Mucosa of stomach (tissue), 1 donor: ENCODE measurements around the gene TCEAL5.
"Not testable (repeated sequence)": the region's sequence is repeated elsewhere in the genome, so short reads cannot be mapped to it uniquely, and the experiment has no call there.

Experiments
- H3K27me3 ChIP-seq: one replicate; pipeline ENCODE4 v1.7.0; 2013; ENCODE audit warnings: mild to moderate bottlenecking, low read length; ENCODE audit not compliant: control insufficient read depth, insufficient read depth
- H3K36me3 ChIP-seq: one replicate; pipeline ENCODE4 v1.7.0; 2013; ENCODE audit warnings: low read length; ENCODE audit not compliant: control insufficient read depth, insufficient read depth
- H3K4me1 ChIP-seq: one replicate; pipeline ENCODE4 v1.7.0; 2013; ENCODE audit warnings: mild to moderate bottlenecking, low read length; ENCODE audit not compliant: control insufficient read depth, insufficient read depth
- H3K4me3 ChIP-seq: one replicate; pipeline ENCODE4 v1.7.0; 2013; ENCODE audit warnings: low read length
- H3K9ac ChIP-seq: one replicate; pipeline ENCODE4 v1.7.0; 2013; ENCODE audit warnings: mild to moderate bottlenecking, low read length, moderate library complexity
- H3K9me3 ChIP-seq: one replicate; pipeline ENCODE4 v1.7.0; 2013; ENCODE audit warnings: mild to moderate bottlenecking, low read length, moderate library complexity; ENCODE audit not compliant: control insufficient read depth
- donor health status: Pancreatic carcinoma.

Gene TCEAL5, protein sequence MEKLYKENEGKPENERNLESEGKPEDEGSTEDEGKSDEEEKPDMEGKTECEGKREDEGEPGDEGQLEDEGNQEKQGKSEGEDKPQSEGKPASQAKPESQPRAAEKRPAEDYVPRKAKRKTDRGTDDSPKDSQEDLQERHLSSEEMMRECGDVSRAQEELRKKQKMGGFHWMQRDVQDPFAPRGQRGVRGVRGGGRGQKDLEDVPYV

DNA sequence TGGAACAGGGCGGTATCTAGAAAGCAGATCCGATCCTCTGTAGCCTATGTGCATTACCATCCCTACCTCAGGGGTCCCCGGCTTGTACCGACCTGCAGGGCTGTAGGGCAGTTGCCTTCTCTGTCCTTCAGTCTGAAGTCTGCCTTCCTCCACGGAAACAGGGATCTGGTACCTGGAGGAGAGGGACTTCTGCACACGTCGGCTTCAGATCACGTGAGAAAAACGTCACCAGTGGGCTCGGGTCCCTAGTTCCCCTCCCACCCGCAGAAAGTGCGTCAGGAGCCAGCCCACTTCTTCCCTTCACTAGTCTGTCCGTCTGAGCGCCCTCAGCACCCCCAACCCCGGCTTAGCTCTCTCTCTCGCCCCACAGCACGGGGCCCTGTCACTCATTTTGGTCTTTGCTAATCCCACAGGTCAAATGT is at the start of gene TCEAL5:
Gene TCEAL5, minus strand, starts transcription at position 170 of the 422 bp plus-strand sequence. CDS start 2,187 bp downstream, outside the sequence.
- no peaks in the 10 kb centered on the region for H3K9me3 ChIP-seq
- H3K27me3 ChIP-seq: peaks cover 13% of the 10 kb centered on the region
- no peaks in the 10 kb centered on the region for H3K36me3 ChIP-seq
- H3K4me1 ChIP-seq: no peaks in the 10 kb centered on the region
- H3K4me3 ChIP-seq: no peak within 1 kb of the TSS
- H3K9ac ChIP-seq: no peak within 1 kb of the TSS

DNA sequence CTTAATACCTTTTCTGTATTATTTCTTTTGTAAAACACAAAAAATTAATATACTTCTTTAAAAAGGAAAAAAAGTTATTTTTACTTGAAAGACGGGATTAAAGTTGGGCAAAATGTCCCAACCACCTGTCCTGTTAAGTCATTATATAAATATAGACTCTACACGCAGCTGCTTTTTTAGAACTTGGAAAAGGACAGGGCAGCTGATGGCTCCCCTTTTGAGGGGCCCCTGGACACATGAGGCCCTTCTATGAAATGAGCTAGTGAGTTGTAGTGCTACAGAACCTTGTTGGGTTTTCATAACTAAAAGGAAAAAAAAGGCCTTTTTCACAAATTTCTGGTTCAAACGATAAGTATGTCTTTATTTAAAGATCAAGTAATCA is 34.8 kb upstream of the TCEAL5 start:
- no peaks in the 10 kb centered on the region for H3K4me1 ChIP-seq
- H3K9ac ChIP-seq: no peak overlapping the region

DNA sequence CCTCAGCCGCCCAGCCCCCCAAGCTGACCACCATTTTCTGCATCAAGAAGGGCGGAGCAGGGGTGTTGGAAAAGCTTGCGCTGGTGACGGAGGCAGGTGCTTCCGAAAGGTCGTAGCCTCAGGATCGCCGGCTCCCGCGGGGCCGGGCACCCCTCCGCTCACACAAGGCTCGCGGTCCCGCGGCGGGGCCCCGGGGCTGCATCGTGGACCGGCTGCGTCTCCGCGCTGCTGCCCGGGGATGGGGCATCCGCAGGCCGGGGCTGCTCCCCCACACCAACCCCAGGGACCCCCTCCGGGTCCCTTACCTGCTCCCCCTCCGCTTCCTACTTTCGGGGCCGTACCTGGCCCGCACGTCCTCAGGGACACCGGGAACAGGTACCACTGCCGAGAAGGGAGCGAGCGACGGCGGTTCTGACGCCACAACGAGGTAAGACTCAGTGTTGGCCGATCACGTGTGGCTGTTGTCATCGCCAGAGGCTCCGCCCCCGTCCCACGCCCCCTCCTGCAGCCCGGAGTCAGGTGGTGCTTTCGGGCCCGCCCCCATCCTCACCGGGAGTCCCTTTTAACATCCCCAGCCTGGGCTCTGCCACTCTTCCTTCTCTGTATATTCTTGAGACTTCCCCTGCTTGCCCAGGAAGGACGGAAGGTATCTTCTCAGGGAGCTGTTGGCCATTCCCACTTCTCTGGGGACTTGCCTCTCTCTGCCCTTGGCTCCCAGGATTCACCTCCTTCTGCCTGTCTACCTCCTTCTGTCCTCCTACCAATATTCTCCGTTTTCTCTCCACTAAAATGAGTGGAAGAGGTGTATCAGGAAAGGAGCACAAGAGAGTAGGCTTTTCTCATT is 34.2 kb upstream of the TCEAL5 start, which contains the start of gene BEX2:
Gene BEX2, minus strand, starts transcription at position 436 of the 844 bp plus-strand sequence. CDS start 1,014 bp downstream, outside the sequence.
- Histone ChIP-seq H3K4me1 (no peaks in the 10 kb centered on the region), H3K27me3 (peaks cover 8% of the 10 kb centered on the region), H3K9ac (peak within 1 kb of the TSS; percentile 65), H3K36me3 (no peaks in the 10 kb centered on the region), H3K9me3 (no peaks in the 10 kb centered on the region), H3K4me3 (no peak within 1 kb of the TSS)

More for the DNA sequence above, 34.8 kb upstream of the TCEAL5 start:
- no peaks in the 10 kb centered on the region for H3K36me3 ChIP-seq
- H3K9me3 ChIP-seq: no peaks in the 10 kb centered on the region
- H3K27me3 ChIP-seq: peaks cover 8% of the 10 kb centered on the region
- no peak overlapping the region for H3K4me3 ChIP-seq

DNA sequence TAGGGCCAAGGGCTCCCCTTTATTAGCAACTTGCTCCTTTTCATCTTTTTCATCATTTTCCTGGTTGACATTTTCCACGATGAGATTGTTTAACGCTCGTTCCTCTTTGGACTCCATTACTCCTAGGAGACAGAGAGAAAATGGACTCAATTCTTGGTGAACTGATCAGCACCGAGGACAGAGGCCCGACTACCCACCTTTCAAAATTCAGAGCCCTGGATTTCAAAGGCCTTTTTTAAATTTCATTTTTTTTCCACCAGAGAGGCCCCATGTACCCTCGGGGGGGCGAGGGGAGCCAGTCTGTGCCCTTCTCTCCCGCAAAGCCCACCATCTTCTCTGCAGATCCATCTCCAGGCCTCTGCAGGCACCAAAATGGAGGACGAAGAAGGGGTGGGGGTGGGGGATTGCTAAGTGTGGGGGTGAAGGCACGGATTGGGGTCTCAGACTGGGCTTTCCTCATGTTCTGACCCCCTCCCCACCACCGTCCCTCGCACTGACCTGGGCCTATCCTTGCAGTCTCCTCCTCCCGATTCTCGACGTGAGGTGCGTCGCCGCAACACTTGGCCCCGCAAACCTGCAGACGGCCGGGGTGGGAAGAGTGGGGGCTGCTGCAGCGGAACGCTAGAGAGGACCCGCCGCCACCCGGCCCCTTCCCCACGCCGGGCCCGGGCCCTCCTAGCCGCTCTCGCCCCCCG is 33.5 kb upstream of the TCEAL5 start:
- Histone ChIP-seq H3K36me3 (no peaks in the 10 kb centered on the region), H3K4me1 (no peaks in the 10 kb centered on the region), H3K4me3 (no peak overlapping the region), H3K27me3 (peaks cover 8% of the 10 kb centered on the region), H3K9me3 (no peaks in the 10 kb centered on the region), H3K9ac (peak overlapping the region; percentile 65)

DNA sequence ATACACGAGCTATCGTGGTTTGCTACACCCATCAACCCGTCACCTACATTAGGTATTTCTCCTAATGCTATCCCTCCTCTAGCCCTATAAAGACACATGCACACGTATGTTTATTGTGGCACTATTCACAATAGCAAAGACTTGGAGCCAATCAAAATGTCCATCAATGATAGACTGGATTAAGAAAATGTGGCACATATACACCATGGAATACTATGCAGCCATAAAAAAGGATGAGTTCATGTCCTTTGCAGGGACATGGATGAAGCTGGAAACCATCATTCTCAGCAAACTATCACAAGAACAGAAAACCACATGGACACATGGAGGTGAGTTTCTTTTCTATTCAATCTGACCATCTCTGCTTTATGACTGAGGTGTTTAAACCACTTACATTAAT is 29.1 kb upstream of the TCEAL5 start:
- H3K4me1 ChIP-seq, H3K9ac ChIP-seq, H3K36me3 ChIP-seq, H3K27me3 ChIP-seq, H3K9me3 ChIP-seq, H3K4me3 ChIP-seq: not testable (repeated sequence)

DNA sequence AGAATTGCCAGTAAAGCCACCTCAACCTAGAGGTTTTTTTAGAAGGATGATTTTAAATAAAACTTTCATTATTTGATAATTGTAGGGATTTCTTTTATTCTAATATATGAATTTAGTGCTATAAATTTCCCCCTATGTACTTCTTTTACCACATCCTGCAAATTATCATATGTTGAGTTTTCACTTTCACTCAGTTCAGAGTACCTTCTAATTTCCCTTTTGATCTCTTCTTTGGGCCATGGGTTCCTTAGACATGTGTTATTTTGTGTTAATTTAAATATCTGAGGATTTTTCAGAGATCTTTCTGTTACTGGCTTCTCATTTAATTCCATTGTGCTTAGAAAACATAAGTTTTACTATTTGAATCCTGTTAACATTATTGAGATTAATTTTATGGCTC is 28.2 kb upstream of the TCEAL5 start:
- Histone ChIP-seq H3K27me3 (no peaks in the 10 kb centered on the region), H3K36me3 (no peaks in the 10 kb centered on the region), H3K4me1 (no peaks in the 10 kb centered on the region), H3K9me3 (no peaks in the 10 kb centered on the region), H3K9ac (no peak overlapping the region), H3K4me3 (no peak overlapping the region)

DNA sequence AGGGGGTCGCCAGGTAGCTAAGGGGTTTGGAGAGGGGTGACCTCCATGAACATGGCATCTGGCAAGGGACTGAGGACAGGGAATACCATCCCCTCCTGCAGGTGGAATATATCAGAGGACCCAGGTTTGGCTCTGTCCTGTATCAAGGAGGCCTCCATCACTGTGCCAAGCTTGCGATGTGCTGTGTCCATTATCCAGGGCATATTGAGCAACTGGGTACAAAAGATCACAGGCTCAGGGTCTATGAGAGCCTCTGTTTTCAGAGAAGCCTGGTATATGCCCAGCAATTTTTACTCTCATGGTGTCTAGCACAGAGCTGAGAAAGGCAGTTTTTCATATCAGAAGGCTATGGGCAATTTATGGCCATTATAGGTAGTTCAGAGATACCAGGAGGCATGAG is 16.6 kb upstream of the TCEAL5 start:
- Histone ChIP-seq H3K4me1 (no peaks in the 10 kb centered on the region), H3K27me3 (no peaks in the 10 kb centered on the region), H3K9ac (no peak overlapping the region)

DNA sequence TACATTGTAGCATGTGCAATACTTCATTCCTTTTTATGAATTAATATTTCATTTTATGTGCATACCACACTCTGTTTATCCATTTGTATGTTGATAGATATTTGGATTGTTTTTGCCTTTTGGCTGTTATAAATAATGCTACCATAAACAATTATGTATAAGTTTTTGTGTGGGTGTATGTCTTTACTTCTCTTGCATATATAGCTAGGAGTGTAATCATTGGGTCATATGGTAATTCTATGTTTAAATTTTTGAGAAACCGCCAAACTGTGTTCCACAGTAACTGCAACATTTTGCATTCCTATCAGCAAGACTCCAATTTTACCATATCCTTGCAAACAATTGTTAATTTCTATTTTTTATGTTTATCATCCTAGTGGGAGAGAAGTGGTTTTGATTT is 3.1 kb upstream of the TCEAL5 start:
- Histone ChIP-seq H3K36me3 (no peaks in the 10 kb centered on the region), H3K9ac (no peak overlapping the region), H3K4me1 (no peaks in the 10 kb centered on the region), H3K27me3 (peaks cover 13% of the 10 kb centered on the region), H3K9me3 (no peaks in the 10 kb centered on the region), H3K4me3 (no peak overlapping the region)

More for the DNA sequence above, 16.6 kb upstream of the TCEAL5 start:
- no peak overlapping the region for H3K4me3 ChIP-seq
- H3K36me3 ChIP-seq: no peaks in the 10 kb centered on the region
- no peaks in the 10 kb centered on the region for H3K9me3 ChIP-seq

DNA sequence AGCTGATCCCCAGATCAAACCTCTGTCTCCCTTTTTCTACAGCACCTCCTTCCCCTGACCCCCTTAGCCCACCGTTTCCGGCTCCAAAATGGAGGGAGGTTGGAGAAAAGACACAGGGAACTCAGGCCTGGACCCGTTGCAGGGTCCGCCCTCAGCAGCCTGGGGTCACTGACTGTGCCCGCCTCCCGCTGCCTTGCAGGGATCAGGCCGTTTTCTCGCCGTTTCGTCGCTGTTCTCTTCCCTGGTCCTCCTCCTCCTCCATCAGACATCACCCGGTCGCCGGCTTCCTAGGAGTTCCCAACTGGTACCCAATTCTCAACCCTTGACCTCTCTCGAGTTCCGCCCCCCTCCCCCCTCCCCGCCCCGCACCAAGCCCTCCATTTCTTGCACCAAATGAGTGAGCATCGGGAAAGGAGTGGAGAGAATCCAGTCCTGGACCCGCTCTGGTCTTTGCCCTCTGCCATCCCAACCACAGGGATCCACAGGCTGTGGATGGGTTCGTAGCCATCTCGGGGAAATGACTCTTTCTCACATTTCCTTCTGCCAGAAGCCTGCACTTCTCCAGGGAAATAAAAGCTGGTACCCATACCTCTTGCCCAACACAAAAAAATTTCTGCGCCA is 493 bp downstream of the TCEAL5 start:
- Histone ChIP-seq H3K36me3 (no peaks in the 10 kb centered on the region), H3K27me3 (peaks cover 13% of the 10 kb centered on the region), H3K9me3 (no peaks in the 10 kb centered on the region), H3K4me3 (no peak overlapping the region), H3K9ac (no peak overlapping the region), H3K4me1 (no peaks in the 10 kb centered on the region)

DNA sequence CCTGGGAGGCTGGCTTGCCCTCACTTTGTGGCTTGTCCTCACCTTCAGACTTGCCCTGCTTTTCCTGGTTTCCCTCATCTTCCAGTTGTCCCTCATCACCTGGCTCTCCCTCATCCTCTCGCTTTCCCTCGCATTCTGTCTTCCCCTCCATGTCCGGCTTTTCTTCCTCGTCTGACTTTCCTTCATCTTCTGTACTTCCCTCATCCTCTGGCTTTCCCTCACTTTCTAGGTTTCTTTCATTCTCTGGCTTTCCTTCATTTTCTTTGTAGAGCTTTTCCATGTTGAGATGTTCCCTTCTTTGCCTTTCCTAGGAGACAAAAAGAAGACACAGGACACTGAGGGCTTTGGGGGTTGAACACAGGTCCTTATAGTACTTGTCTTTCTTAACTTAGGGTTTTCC is 2.3 kb downstream of the TCEAL5 start:
- no peaks in the 10 kb centered on the region for H3K36me3 ChIP-seq
- peaks cover 13% of the 10 kb centered on the region for H3K27me3 ChIP-seq
- no peak overlapping the region for H3K4me3 ChIP-seq
- H3K9ac ChIP-seq: no peak overlapping the region
- H3K9me3 ChIP-seq: no peaks in the 10 kb centered on the region
- no peaks in the 10 kb centered on the region for H3K4me1 ChIP-seq

DNA sequence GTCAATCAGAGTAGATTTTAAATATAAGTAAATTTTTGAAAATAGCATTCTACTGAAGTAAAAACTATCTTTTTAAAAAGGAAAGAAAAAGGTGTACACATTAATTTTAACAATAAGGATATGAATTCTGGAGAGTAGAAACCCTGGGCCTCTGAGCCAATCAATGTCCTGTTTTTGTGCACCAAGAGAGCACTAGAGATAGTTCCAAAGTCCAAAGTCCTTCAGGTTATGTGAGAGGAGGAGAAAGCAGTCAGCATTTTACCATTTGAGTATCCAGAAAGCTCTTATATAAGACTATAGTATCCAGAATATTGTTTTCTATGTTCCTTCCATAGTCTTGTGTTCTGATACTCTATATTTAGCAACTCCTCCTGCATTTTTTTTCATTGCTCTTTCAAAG is 18.3 kb downstream of the TCEAL5 start:
- no peak overlapping the region for H3K9ac ChIP-seq
- H3K4me3 ChIP-seq: no peak overlapping the region
- no peaks in the 10 kb centered on the region for H3K36me3 ChIP-seq
- no peaks in the 10 kb centered on the region for H3K4me1 ChIP-seq
- H3K9me3 ChIP-seq: no peaks in the 10 kb centered on the region
- H3K27me3 ChIP-seq: no peaks in the 10 kb centered on the region
